ENCODE measurements around the gene OST4.
A peak's percentile ranks its signal among the peaks of the same experiment; 100 is the strongest.
"Not testable (repeated sequence)": the region's sequence is repeated elsewhere in the genome, so short reads cannot be mapped to it uniquely, and the experiment has no call there.

Gene OST4
- total RNA-seq = 57.6 to 111 (median 88.9) reads per million in 17 experiments

DNA sequence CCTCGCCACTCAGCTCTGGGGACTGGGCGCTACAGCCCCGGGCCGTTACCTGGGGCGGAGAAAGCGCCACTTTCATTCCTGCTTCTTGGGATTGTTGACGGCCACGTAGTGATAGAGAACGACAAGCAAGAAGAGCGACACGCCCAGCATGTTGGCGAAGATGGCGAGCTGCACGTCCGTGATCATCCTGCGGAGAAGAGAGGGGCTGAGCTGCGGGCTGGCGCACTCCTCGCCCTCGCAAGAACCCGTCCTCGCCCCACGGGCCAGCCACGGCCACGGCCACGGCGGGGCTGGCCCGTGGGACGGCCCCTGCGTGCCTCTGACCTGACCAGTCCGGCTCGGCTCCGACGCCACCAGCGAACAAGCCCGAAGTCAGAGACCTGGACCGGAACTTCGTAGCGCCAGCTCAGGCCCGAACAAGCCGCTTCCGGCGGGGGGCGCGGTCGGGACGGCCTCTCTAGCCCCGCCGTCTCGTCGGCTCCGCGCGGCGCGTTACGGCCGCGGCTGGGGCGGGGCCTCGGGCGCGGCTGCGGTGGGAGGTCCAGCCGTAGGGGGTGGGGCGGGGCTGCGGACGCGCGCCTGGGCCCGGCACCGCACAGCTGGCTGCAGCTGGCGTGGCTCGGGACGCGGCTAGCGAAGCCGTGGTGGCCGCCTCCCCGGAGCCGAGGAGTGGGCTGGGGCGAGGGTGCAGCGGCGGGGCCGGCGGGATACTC lies at the start of gene OST4:
Gene OST4, minus strand, starts transcription at position 378 of the 713 bp plus-strand sequence.
- peak; percentile 96 to 99 (median 98) for DNase-seq

DNA sequence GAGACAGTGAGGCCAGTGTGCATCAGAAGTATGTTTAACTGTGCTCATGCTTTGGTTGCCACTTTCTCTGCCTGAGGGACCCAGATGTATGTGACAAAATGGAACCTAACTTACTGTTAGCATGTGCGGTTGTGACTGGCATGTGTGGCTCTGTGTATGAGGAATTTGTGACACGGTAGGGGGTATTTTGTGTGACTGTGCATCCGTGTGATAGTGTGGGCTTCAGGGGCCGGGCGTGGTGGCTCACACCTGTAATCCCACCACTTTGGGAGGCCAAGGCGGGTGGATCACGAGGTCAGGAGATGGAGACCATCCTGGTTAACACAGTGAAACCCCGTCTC lies 47.8 kb upstream of the OST4 start:
- not testable (repeated sequence) for DNase-seq

GRCh38 chr2:27118525-27119329 lies 47.3 kb upstream of the OST4 start, which contains the start of gene CGREF1:
Gene CGREF1, minus strand, starts transcription at chr2:27119128. Its CDS starts 14,762 bp downstream, at chr2:27104366.
- DNase-seq = peak in 2 of 4 experiments; percentile 22 to 41

GRCh38 chr2:27117995-27118524 lies 46.6 kb upstream of the OST4 start:
- no peak for DNase-seq

DNA sequence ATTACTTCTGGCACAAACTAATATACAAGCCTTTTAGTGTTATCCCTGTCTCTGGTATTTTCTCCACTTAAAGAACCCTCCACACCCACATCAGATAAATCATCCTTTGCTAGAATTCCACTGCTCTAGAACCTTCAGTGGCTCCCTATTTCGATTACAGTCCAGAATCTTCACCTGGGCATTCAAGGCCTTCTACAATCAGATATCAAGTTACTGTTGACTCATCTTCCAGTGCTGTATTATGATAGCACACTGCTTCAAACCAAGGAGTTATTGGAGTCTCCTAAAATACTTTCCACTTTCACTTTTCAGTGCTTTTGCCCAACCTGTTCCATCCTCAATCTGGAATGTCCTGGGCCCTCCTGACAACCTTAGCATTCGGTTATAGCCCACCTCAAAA lies 44.1 kb upstream of the OST4 start:
- DNase-seq = no peak

- not testable (repeated sequence) for DNase-seq
Measured at GRCh38 chr2:27111392-27112078, 40.1 kb upstream of the OST4 start.

DNA sequence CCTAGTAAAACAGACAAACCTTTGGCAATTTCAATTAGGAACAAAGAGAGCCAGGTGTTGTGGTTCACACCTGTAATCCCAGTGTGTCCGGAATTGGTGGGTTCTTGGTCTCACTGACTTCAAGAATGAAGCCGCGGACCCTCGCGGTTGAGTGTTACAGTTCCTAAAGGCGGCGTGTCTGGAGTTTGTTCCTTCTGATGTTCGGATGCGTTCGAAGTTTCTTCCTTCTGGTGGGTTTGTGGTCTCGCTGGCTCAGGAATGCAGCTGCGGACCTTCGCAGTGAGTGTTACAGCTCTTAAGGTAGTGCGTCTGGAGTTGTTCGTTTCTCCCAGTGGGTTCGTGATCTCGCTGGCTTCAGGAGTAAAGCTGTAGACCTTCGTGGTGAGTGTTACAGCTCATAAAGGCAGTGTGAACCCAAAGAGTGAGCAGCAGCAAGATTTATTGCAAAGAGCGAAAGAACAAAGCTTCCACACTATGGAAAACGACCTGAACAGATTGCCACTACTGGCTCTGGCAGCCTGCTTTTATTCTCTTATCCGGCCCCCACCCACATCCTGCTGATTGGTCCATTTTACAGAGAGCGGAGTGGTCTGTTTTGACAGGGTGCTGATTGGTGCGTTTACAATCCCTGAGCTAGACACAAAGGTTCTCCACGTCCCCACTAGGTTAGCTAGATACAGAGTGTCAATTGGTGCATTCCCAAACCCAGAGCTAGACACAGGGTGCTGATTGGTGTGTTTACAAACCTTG lies 39.3 kb upstream of the OST4 start:
- not testable (repeated sequence) for DNase-seq

- DNase-seq = no peak
Measured at GRCh38 chr2:27109083-27109482, 37.6 kb upstream of the OST4 start.

DNA sequence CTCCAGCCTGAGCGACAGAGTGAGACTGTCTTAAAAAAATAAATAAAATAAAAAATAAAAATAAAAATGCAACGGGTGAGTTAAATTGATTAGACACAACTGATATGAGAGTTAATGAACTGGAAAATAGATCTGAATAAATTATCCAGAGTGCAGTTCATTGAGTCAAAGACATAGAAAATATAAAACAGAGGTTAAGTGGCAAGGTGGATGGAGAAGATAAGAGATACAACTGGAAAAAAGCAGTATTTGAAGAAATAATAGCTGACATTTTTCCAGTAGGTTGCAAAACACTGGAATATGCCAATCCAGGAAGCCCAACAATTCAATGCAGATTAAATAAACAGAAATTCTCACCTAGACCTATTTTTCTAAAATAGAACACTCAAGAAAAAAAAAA lies 36.8 kb upstream of the OST4 start:
- DNase-seq = no peak

- peak in 1 of 4 experiments; percentile 13 for DNase-seq
Measured at GRCh38 chr2:27105981-27106380, 34.5 kb upstream of the OST4 start.

DNA sequence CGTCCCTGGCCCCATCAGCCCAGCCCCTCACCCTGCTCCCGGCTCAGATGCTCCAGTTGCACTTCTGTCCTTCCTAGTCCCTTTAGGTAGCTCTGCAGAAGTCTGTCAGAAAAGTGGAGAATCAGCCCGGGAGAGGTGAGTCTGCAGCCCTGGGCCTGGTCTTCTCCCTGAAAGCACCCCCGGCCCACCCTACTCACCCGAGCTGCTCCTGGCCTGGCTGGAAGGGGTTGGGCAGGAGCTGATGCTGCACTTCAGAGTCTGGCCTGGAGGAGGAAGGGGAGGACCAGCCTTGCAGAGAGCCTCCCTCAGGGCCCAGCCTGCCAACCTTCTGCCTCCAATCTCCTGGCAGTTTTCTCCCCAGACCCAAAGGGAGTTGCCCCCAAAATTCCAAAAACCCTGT lies 30.9 kb upstream of the OST4 start:
- no peak for DNase-seq

DNA sequence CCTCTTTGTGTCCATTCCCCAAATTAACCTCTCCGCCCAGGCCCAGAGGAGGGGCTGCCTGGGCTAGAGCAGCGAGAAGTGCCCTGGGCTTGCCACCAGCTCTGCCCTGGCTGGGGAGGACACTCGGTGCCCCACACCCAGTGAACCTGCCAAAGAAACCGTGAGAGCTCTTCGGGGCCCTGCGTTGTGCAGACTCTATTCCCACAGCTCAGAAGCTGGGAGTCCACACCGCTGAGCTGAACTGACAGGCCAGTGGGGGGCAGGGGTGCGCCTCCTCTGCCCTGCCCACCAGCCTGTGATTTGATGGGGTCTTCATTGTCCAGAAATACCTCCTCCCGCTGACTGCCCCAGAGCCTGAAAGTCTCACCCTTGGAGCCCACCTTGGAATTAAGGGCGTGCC lies 28.6 kb upstream of the OST4 start:
- no peak for DNase-seq

DNA sequence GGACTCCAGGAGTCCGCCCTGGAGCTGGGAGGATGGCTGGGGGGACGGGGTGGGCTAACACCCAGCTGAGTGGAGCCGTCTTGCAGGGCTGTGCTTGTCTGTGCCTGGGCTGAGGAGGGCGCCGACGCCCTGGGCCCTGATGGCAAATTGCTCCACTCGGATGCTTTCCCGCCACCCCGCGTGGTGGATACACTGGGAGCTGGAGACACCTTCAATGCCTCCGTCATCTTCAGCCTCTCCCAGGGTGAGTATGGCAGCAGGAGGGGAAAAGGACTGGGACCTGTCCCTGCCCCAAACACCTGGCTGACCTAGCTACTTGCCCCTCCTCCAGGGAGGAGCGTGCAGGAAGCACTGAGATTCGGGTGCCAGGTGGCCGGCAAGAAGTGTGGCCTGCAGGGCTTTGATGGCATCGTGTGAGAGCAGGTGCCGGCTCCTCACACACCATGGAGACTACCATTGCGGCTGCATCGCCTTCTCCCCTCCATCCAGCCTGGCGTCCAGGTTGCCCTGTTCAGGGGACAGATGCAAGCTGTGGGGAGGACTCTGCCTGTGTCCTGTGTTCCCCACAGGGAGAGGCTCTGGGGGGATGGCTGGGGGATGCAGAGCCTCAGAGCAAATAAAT lies 28.0 kb upstream of the OST4 start:
- DNase-seq = no peak

DNA sequence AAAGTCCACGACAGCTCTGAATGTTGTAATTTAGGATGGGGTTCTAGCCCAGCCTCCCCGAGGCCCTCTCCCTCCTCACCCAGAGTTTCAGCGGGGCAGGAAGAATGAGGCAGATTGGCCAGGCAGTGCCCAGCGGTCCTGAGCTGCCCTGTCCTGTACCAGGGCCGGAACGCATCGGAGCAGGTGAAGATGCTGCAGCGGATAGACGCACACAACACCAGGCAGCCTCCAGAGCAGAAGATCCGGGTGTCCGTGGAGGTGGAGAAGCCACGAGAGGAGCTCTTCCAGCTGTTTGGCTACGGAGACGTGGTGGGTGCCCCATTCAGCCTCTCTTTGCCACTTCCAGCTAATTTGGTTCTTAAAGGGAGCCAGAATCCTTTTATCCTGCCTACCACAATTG lies 25.9 kb upstream of the OST4 start:
- DNase-seq = no peak

GRCh38 chr2:27096748-27097297 lies 25.4 kb upstream of the OST4 start:
- peak; percentile 72 to 87 (median 84) for DNase-seq

GRCh38 chr2:27095745-27096651 lies 24.5 kb upstream of the OST4 start:
- DNase-seq = peak; percentile 47 to 75 (median 66)

DNA sequence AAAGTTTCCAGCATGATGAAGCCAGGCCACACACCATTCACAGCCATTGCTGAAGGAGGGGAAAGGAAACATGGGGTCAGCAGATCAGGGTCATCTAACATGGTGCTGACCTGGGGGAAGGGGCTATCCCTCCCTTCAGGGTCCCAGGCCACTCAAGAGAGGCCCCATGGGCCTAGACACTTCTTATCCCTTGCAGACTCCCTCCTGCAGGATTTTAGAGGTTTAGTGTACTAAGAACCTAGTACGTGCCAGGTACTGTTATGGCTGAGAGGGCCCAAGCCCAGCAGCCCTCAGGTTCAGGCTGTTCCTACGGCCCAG lies 23.9 kb upstream of the OST4 start:
- DNase-seq = no peak

DNA sequence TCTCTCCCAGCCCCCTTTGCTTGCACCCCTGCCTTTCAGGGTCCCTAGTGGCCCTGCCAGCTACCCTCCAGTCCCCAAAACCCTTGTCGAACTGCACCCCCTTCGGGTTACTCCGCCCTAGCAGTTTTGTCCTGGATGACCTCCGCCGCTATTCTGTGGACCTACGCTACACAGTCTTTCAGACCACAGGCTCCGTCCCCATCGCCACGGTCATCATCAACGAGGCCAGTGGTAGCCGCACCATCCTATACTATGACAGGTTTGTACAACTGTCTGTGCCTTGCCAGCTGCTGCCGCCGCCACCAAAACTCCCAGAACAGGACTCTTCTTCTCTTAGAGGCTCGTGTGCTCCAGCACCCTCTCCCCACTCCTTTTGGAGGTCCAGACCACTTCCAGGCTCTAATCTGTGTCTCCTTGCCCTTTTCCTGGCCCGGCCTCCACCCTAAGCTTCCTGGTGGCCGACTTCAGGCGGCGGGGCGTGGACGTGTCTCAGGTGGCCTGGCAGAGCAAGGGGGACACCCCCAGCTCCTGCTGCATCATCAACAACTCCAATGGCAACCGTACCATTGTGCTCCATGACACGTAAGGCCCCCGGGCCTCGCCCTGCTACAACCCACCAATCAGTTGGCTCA lies 23.0 kb upstream of the OST4 start:
- DNase-seq = no peak

- DNase-seq = no peak
Measured at GRCh38 chr2:27093430-27094352, 22.2 kb upstream of the OST4 start.

Measured in suppressor macrophage (primary cell).